ENCODE measurements around the gene POLH.

POLH gene

DNA sequence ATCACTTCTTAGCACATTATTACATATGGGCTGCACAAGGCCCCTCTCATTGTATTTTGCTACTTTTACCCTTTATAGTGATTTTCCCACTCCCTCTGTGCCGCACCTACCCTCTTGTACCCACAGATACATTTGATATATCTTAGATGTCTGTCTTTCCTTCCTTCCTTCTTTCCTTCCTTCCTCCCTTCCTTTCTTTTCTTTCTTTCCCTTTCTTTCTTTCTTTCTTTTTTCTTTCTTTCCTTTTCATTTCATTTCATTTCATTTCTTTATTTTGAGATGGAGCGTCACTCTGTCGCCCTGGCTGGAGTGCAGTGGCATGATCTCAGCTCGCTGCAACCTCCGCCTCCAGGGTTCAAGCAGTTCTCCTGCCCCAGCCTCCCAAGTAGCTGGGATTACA, 12.2 kb downstream of the POLH start:
- no peak for TF ChIP-seq CTCF (IDR thresholded peaks at IDR 0.05)

DNA sequence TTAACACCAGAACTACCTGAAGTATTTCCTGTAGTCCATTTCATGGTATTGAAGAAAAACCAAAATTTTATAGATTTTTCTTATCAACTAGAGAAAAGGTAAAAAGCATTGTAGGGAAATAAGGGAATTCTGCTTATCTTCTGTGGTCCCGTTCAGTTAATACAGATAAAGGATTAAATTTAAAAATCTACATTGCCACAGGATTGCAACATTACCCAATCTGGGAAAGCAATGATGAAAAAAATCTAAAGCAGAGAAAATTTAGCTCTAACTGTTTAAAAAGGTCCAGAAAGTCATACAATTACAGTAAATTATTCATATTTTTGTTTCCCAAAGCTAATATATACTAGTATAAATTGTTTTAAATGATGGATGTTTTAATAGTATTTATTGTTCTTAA, 18.0 kb downstream of the POLH start:
- no peak for TF ChIP-seq CTCF (IDR thresholded peaks at IDR 0.05)

- TF ChIP-seq CTCF (IDR thresholded peaks at IDR 0.05) = no peak
Observed at GRCh38 chr6:43600595-43600994, 24.6 kb downstream of the POLH start.

- TF ChIP-seq CTCF (IDR thresholded peaks at IDR 0.05) = no peak
Observed at GRCh38 chr6:43604174-43604573, 28.2 kb downstream of the POLH start.

GRCh38 chr6:43606019-43606418, 30.0 kb downstream of the POLH start:
- no peak for TF ChIP-seq CTCF (IDR thresholded peaks at IDR 0.05)

- TF ChIP-seq CTCF (IDR thresholded peaks at IDR 0.05) = peak; percentile 74
Observed at GRCh38 chr6:43608310-43608763, 32.4 kb downstream of the POLH start.

- TF ChIP-seq CTCF (IDR thresholded peaks at IDR 0.05) = no peak
Observed at GRCh38 chr6:43608807-43609206, 32.8 kb downstream of the POLH start.

DNA sequence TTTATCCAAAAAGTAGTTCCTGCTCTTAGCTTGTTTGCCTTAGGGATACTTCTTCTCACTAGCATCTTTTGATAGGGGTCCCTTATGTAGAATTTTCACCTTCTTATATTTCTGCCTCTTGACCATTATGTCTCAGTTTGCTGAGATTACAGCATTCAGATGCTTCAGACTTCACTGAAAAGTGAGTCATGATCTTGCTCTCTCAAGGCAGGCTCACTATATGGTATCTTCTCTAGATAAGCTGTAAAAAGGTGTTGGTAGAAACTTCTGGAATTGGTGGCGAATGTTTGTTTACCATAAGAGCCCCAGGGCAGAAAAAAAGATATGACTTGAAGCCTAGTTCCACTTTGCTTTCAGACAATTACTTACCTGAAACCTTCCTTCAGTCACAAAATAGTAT, 33.4 kb downstream of the POLH start:
- TF ChIP-seq CTCF (IDR thresholded peaks at IDR 0.05) = no peak

Measured in LNCAP (cell line).